ENCODE results near the gene CRYBA4. TPM values are rescaled to one million over a fixed set of nuclear protein-coding genes. Genes with fewer than 3 reads are reported as not detected.
A peak's percentile ranks its signal among the peaks of the same experiment; 100 is the strongest.

The CRYBA4 gene
- total and polyA plus RNA-seq, 2 experiments from 2014 or later: 1.5 TPM; not detected in 1

DNA sequence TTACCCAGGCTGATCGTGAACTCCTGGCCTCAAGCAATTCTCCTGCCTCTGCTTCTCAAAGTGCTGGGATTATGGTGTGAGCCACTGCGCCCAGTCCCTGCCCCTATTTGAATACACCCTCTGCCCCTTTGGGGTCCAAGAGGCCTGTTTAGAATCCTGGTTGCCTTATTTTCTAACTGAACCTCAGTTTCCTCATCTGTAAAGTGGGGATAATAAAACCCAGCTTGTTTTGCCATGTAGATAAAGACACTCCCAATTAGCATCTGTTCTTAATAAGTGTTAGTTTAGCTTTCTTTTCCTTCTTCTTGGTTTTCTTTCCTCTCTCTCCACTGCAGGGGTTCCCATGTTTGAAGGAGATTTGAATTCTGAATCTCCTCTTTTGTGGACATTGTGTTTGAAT, 40.4 kb downstream of the CRYBA4 start:
- Histone ChIP-seq H3K79me2 (replicated peaks; ENCODE audit: insufficient read depth) (peaks cover 50% of the 10 kb centered on the region), H4K20me1 (replicated peaks; ENCODE audit: insufficient read depth) (peaks cover 7% of the 10 kb centered on the region), H2AFZ (no peak overlapping the region), H3K27ac (ENCODE audit: low read depth) (no peak overlapping the region), H3K4me2 (no peak overlapping the region), H3K9me2 (ENCODE audit: insufficient read depth) (no peaks in the 10 kb centered on the region), H3F3A (replicated peaks; ENCODE audit: low read depth) (peaks cover 8% of the 10 kb centered on the region; the same call in 1 of the 2 replicates), H3K36me3 (ENCODE audit: insufficient read depth) (0 out of 2 replicates have a peak, but pooled peaks cover 16% of the 10 kb centered on the region), H3K4me1 (ENCODE audit: insufficient read depth) (peaks cover 26% of the 10 kb centered on the region), H3K27me3 (ENCODE audit: insufficient read depth) (peaks cover 7% of the 10 kb centered on the region; the same call in 1 of the 2 replicates), H3K4me3 (no peak overlapping the region)
- H3K4me3 Mint-ChIP-seq: no peak overlapping the region; the same call in 2 of the 3 replicates
- peaks cover 10% of the 10 kb centered on the region for H3K27me3 Mint-ChIP-seq (ENCODE audit: insufficient read depth, low read depth, poor library complexity)
- H3K9me3 Mint-ChIP-seq: no peaks in the 10 kb centered on the region
- no peak for TF ChIP-seq ZNF331 (CRISPR knock-in tag; IDR thresholded peaks at IDR 0.05; ENCODE audit: low read depth)
- no peak for TF ChIP-seq EZH2 (IDR thresholded peaks at IDR 0.05; ENCODE audit: low read depth, unreplicated experiment)
- TF ChIP-seq, protein P1, sequence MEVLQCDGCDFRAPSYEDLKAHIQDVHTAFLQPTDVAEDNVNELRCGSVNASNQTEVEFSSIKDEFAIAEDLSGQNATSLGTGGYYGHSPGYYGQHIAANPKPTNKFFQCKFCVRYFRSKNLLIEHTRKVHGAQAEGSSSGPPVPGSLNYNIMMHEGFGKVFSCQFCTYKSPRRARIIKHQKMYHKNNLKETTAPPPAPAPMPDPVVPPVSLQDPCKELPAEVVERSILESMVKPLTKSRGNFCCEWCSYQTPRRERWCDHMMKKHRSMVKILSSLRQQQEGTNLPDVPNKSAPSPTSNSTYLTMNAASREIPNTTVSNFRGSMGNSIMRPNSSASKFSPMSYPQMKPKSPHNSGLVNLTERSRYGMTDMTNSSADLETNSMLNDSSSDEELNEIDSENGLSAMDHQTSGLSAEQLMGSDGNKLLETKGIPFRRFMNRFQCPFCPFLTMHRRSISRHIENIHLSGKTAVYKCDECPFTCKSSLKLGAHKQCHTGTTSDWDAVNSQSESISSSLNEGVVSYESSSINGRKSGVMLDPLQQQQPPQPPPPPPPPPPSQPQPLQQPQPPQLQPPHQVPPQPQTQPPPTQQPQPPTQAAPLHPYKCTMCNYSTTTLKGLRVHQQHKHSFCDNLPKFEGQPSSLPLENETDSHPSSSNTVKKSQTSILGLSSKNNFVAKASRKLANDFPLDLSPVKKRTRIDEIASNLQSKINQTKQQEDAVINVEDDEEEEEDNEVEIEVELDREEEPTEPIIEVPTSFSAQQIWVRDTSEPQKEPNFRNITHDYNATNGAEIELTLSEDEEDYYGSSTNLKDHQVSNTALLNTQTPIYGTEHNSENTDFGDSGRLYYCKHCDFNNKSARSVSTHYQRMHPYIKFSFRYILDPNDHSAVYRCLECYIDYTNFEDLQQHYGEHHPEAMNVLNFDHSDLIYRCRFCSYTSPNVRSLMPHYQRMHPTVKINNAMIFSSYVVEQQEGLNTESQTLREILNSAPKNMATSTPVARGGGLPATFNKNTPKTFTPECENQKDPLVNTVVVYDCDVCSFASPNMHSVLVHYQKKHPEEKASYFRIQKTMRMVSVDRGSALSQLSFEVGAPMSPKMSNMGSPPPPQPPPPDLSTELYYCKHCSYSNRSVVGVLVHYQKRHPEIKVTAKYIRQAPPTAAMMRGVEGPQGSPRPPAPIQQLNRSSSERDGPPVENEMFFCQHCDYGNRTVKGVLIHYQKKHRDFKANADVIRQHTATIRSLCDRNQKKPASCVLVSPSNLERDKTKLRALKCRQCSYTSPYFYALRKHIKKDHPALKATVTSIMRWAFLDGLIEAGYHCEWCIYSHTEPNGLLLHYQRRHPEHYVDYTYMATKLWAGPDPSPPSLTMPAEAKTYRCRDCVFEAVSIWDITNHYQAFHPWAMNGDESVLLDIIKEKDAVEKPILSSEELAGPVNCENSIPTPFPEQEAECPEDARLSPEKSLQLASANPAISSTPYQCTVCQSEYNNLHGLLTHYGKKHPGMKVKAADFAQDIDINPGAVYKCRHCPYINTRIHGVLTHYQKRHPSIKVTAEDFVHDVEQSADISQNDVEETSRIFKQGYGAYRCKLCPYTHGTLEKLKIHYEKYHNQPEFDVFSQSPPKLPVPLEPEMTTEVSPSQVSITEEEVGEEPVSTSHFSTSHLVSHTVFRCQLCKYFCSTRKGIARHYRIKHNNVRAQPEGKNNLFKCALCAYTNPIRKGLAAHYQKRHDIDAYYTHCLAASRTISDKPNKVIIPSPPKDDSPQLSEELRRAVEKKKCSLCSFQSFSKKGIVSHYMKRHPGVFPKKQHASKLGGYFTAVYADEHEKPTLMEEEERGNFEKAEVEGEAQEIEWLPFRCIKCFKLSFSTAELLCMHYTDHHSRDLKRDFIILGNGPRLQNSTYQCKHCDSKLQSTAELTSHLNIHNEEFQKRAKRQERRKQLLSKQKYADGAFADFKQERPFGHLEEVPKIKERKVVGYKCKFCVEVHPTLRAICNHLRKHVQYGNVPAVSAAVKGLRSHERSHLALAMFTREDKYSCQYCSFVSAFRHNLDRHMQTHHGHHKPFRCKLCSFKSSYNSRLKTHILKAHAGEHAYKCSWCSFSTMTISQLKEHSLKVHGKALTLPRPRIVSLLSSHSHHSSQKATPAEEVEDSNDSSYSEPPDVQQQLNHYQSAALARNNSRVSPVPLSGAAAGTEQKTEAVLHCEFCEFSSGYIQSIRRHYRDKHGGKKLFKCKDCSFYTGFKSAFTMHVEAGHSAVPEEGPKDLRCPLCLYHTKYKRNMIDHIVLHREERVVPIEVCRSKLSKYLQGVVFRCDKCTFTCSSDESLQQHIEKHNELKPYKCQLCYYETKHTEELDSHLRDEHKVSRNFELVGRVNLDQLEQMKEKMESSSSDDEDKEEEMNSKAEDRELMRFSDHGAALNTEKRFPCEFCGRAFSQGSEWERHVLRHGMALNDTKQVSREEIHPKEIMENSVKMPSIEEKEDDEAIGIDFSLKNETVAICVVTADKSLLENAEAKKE (CRISPR knock-in tag; IDR thresholded peaks at IDR 0.05): no peak
- TF ChIP-seq, protein P2, sequence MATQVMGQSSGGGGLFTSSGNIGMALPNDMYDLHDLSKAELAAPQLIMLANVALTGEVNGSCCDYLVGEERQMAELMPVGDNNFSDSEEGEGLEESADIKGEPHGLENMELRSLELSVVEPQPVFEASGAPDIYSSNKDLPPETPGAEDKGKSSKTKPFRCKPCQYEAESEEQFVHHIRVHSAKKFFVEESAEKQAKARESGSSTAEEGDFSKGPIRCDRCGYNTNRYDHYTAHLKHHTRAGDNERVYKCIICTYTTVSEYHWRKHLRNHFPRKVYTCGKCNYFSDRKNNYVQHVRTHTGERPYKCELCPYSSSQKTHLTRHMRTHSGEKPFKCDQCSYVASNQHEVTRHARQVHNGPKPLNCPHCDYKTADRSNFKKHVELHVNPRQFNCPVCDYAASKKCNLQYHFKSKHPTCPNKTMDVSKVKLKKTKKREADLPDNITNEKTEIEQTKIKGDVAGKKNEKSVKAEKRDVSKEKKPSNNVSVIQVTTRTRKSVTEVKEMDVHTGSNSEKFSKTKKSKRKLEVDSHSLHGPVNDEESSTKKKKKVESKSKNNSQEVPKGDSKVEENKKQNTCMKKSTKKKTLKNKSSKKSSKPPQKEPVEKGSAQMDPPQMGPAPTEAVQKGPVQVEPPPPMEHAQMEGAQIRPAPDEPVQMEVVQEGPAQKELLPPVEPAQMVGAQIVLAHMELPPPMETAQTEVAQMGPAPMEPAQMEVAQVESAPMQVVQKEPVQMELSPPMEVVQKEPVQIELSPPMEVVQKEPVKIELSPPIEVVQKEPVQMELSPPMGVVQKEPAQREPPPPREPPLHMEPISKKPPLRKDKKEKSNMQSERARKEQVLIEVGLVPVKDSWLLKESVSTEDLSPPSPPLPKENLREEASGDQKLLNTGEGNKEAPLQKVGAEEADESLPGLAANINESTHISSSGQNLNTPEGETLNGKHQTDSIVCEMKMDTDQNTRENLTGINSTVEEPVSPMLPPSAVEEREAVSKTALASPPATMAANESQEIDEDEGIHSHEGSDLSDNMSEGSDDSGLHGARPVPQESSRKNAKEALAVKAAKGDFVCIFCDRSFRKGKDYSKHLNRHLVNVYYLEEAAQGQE (IDR thresholded peaks at IDR 0.05; ENCODE audit: unreplicated experiment): no peak
- TF ChIP-seq CREB1 (CRISPR knock-in tag; IDR thresholded peaks at IDR 0.05; ENCODE audit: low read depth): no peak
- no peak for TF ChIP-seq STAT1 (IDR thresholded peaks at IDR 0.05; ENCODE audit: unreplicated experiment)
- DNase-seq (ENCODE audit: low spot score) (no peak), ATAC-seq (no peak)
- H3K4me1 Mint-ChIP-seq: peaks cover 35% of the 10 kb centered on the region
- peak overlapping the region; percentile 10; the same call in 1 of the 2 replicates for H3K27ac Mint-ChIP-seq
- peaks cover 47% of the 10 kb centered on the region for H3K36me3 Mint-ChIP-seq (ENCODE audit: low read depth)

Measured in GM23338 (cell line).